Stimulated activated CD8-positive, alpha-beta memory T cell treated with anti-CD3 and anti-CD28 coated beads, Interleukin-15, amount 100 ng/mL, for 24 hours (primary cell): ENCODE measurements around the gene SREBF2.
"Not testable (repeated sequence)": the region's sequence is repeated elsewhere in the genome, so short reads cannot be mapped to it uniquely, and the experiment has no call there.

ENCODE experiments used
- DNase-seq: peaks from one replicate; pipeline ENCODE4 v3.0.0-alpha.2; 2020; ENCODE audit warnings: low read depth

SREBF2 gene

DNA sequence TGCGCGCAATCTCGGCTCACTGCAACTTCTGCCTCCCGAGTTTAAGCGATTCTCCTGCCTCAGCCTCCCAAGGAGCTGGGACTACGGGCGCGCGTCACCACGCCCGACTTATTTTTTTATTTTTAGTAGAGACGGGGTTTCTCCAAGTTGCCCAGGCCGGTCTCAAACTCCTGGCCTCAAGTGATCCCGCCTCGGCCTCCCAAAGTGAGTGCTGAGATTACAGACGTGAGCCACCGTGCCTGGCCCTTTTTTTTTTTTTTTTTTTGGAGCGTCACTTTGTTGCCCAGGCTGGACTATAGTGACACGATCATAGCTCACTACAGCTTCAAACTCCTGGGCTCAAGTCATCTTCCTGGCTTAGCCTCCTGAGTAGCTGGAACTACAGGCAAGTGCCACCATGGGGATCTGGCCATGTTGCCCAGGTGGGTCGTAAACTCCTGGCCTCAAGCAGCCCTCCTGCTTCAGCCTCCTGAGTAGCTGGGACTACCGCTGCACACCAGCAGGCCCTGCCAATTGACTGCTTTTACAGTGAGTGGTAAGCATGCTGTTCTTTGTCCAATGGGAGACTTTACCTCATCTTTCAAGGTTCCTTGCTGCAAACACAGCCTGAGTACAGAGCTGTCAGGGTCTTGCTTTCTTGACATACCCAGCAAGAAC, 114.6 kb downstream of the SREBF2 start:
- DNase-seq: no peak

- DNase-seq: no peak
These were observed 115.2 kb downstream of the SREBF2 start for GRCh38 chr22:41948142-41948541.

DNA sequence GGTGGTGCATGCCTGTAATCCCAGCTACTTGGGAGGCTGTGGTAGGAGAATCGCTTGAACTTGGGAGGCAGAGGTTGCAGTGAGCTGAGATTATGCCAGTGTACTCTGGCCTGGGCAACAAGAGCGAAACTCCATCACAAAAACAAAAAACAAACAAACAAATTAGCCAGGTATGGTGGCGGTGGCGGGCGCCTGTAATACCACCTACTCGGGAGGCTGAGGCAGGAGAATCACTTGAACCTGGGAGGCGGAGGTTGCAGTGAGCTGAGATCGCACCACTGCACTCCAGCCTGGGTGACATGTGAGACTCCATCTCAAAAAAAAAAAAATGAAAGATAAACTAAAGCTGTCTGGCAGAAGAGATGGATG, 116.0 kb downstream of the SREBF2 start:
- not testable (repeated sequence) for DNase-seq

DNA sequence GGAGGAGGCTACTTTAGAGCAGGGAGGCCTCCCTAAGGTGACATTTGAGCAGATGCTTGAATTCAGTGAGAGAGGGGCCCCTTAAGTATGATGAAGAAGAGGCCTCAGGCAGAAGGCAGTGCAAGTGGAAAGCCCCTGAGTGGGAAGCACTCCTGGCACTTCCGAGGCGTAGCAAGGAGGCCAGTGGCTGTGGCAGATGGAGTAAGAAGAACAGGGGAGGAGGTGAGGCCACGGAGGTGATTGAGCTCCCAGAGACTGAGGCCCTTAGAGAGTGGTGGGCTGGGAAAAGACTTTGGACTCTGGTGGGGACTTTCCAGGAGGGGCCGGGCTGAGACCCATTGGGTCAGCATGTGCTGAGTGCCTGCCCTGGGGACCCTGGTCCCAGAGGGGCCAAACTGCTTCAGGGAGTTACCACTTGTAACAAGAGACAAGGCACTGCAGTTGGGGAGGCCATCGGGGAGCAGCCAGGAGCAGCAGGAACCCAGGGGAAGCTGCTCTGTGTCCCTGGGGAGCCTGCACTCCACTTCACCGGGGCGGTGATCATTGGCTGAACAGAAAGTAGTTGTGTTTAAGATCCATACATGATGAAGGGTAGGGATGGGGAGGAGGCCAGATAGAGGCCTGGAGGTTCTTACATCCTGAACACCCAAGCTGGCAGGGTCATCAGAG, 116.5 kb downstream of the SREBF2 start:
- no peak for DNase-seq

GRCh38 chr22:41951898-41952474, 119.1 kb downstream of the SREBF2 start, which contains the start of gene SMIM45:
SMIM45 (plus strand) TSS chr22:41952150.
- DNase-seq: no peak

DNA sequence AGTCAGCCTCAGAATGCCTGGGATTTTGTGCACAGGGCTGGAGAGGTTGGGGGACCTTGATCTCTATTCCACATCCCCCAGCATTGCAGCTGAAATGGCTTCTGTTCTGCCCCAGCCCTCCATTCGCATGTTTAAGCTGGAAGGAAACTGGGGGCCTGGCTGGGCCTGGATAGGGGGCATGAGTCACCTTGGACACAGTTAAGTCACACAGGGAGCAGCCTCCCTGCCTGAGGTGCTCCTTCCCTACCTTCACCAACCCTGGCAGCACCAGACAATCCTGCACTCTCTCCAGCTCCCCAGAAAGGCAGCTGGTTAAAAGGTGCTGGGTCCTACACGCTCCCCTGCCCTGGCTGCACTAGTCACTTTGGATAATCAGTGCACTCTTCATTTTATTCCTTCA, 119.8 kb downstream of the SREBF2 start:
- DNase-seq: no peak
